ENCODE measurements around the gene TAS2R8. TPM values are rescaled to one million over a fixed set of nuclear protein-coding genes. Genes with fewer than 3 reads are reported as not detected.

Gene TAS2R8
- total and polyA plus RNA-seq, 2 of the 8 experiments (the other 6 are each of a cell fraction or from before 2014, with no cell fraction given), result not detected

DNA sequence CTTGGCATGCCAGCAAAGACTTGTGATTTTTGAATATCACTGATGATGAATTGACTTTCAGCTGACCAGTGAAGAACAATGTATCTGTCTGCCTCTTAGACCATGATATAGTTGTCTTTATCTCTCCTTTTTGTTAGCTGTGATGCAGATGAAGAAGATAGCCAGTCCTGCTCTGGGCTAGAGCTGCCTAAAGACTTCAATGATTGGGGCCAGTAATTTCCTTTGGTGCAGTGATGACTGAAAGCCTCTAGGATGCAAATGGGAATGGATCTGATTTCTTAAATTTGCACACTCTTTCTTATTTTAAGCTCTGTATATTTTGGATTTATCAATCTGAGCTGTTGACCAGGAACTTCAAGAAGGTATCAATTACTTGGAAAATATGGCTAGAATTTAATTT lies 3.0 kb upstream of the TAS2R8 start, which contains the start of gene TAS2R9:
TSS of gene TAS2R9 (minus strand) at position 101 of the 400 bp plus-strand sequence. CDS start at position 8, 93 bp downstream.
- H4K5ac ChIP-seq (ENCODE audit: insufficient read length, low read depth, low read length), result no peak within 1 kb of the TSS
- no peak within 1 kb of the TSS for H3K4me3 ChIP-seq (ENCODE audit: extremely low read depth in 1 of 4, insufficient read depth in 2 of 4, low read depth in 3 of 4, low read length in 4 of 4)
- no peak within 1 kb of the TSS for H3K23ac ChIP-seq (ENCODE audit: insufficient read length)
- TF ChIP-seq CHD1 (IDR thresholded peaks at IDR 0.05; ENCODE audit: low read depth, low read length) (no peak), SUZ12 (IDR thresholded peaks at IDR 0.05; ENCODE audit: low read length) (no peak), HDAC6 (IDR thresholded peaks at IDR 0.05; ENCODE audit: low read depth, low read length) (no peak)
- no peak within 1 kb of the TSS for H2BK12ac ChIP-seq (ENCODE audit: low read depth, low read length)
- no peak within 1 kb of the TSS for H3K56ac ChIP-seq (replicated peaks; ENCODE audit: insufficient read length, low read depth, low read length)
- no peaks in the 10 kb centered on the region for H3K23me2 ChIP-seq (ENCODE audit: low read depth, low read length)
- no peak within 1 kb of the TSS for H2AFZ ChIP-seq (ENCODE audit: low read length)
- no peak within 1 kb of the TSS for H4K8ac ChIP-seq (ENCODE audit: extremely low read depth, insufficient read depth, low read length)
- no peak within 1 kb of the TSS for H4K91ac ChIP-seq (replicated peaks; ENCODE audit: insufficient read length, low read length)
- H3K27me3 ChIP-seq (replicated peaks in 1 of 4; ENCODE audit: control insufficient read depth in 3 of 4, extremely low read depth in 1 of 4, insufficient read depth in 3 of 4, low read length in 3 of 4), result peaks cover 0 to 1% (median 0%) of the 10 kb centered on the region in 4 experiments; a peak in 1 of 7 replicates
- FAIRE-seq (no peak), DNase-seq (ENCODE audit: low read depth in 1 of 2, low spot score in 2 of 2) (no peak)
- no peaks in the 10 kb centered on the region for H3K79me1 ChIP-seq (ENCODE audit: low read depth, low read length)
- no peak within 1 kb of the TSS for H3K27ac ChIP-seq (ENCODE audit: low read depth, low read length)
- H3K9ac ChIP-seq (replicated peaks in 1 of 4; ENCODE audit: extremely low read depth in 1 of 4, low read depth in 3 of 4, low read length in 3 of 4), result no peak within 1 kb of the TSS
- H3K4ac ChIP-seq (replicated peaks; ENCODE audit: insufficient read length, low read depth, low read length), result no peak within 1 kb of the TSS
- no peak within 1 kb of the TSS for H3K4me2 ChIP-seq (ENCODE audit: insufficient read depth in 1 of 2, low read depth in 2 of 2, low read length in 2 of 2)
- no peaks in the 10 kb centered on the region for H4K20me1 ChIP-seq (replicated peaks in 1 of 2; ENCODE audit: control insufficient read depth in 1 of 2, insufficient read depth in 2 of 2, low read length in 2 of 2)
- CTCF ChIA-PET (ENCODE audit: partially characterized antibody), result interaction anchor here (1.0 kb wide), 1 partner anchor 63 kb away, joined by 3 read pairs; no protein-coding TSS in a partner anchor
- H3K9me3 ChIP-seq (ENCODE audit: insufficient read depth in 2 of 2, low read depth in 1 of 2, low read length in 1 of 2), result no peaks in the 10 kb centered on the region
- H3K18ac ChIP-seq (ENCODE audit: extremely low read depth, low read length), result no peak within 1 kb of the TSS
- no peak within 1 kb of the TSS for H2BK5ac ChIP-seq (ENCODE audit: low read depth, low read length)
- no peak within 1 kb of the TSS for H3K14ac ChIP-seq (ENCODE audit: insufficient read length)
- H2AK5ac ChIP-seq (ENCODE audit: low read depth, low read length), result no peak within 1 kb of the TSS
- H2BK120ac ChIP-seq (replicated peaks; ENCODE audit: low read depth, low read length), result no peak within 1 kb of the TSS
- no peak within 1 kb of the TSS for H2BK15ac ChIP-seq (ENCODE audit: low read length)
- no peaks in the 10 kb centered on the region for H3K36me3 ChIP-seq (ENCODE audit: control insufficient read depth in 2 of 4, insufficient read depth in 4 of 4, low read length in 3 of 4)
- POLR2A ChIA-PET (ENCODE audit: partially characterized antibody), result no interaction called here
- H2BK20ac ChIP-seq (ENCODE audit: low read length), result no peak within 1 kb of the TSS
- H3K4me1 ChIP-seq (replicated peaks in 1 of 4; ENCODE audit: control insufficient read depth in 3 of 4, insufficient read depth in 4 of 4, low read length in 3 of 4), result no peaks in the 10 kb centered on the region
- no peaks in the 10 kb centered on the region for H3K79me2 ChIP-seq (ENCODE audit: control insufficient read depth in 1 of 2, insufficient read depth in 2 of 2, low read length in 2 of 2)

Measured in H1 (cell line).